Stimulated activated CD4-positive, alpha-beta T cell treated with anti-CD3 and anti-CD28 coated beads, Interleukin-1b, Interleukin-23, amount 100 ng/mL, for 24 hours (primary cell): Measurements from ENCODE around the gene PFN4.
A peak's percentile ranks its signal among the peaks of the same experiment; 100 is the strongest.
"Not testable (repeated sequence)": the region's sequence is repeated elsewhere in the genome, so short reads cannot be mapped to it uniquely, and the experiment has no call there.

Experiments used
- DNase-seq, 4 experiments: peaks; one replicate each; pipeline ENCODE4 v3.0.0-alpha.2; 2020; ENCODE audit warnings: low read depth in 4 of 4, low spot score in 1 of 4

PFN4 gene

GRCh38 chr2:24111407-24111901 is 11.7 kb downstream of the PFN4 start:
- DNase-seq, result no peak

DNA sequence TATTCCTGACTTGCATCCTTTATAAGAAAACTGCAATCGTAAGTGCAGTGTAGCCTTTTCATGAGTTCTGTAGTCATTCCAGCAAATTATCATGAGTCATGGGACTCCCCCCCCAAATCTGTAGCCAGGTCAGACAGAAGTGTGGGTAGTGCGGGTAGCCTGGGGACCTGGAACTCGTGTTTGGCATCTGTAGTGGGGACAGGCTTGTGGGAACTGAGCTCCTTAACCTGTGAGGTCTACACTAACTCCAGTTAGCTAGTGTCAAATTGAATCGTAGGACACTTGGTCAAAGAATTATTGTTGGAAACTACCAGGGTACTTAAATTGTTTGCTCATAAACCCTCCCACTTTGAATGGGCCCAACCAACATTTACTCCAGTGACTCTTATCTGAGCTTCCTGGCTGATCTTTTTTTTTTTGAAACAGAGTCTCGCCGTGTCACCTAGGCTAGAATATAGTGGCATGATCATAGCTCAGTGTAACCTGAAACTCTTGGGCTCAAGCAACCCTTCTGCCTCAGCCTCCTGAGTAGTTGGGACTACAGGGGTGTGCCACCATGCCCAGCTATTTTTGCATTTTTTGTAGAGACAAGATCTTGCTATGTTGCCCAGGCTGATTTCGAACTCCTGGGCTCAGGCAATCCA is 12.4 kb downstream of the PFN4 start:
- DNase-seq, result no peak

GRCh38 chr2:24109431-24109830 is 13.7 kb downstream of the PFN4 start:
- DNase-seq, result not testable (repeated sequence)

- no peak for DNase-seq
Observed at GRCh38 chr2:24107336-24107735, 15.8 kb downstream of the PFN4 start.

GRCh38 chr2:24106786-24107185 is 16.3 kb downstream of the PFN4 start:
- DNase-seq, result no peak

DNA sequence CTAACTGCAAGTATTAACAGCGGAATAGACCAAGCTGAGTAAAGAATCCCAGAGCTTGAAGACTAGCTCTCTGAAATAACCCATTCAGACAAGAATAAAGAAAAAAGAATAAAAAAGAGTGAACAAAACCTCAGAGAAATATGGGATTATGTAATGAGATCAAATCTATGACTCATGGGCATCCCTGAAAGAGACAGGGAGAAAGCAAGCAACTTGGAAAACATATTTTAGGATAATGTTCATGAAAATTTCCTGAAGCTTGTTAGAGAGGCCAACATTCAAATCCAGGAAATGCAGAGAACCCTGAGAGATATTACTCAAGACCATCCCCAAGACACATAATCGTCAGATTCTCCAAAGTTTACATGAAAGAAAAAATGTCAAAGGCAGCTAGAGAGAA is 17.3 kb downstream of the PFN4 start:
- DNase-seq, result no peak

DNA sequence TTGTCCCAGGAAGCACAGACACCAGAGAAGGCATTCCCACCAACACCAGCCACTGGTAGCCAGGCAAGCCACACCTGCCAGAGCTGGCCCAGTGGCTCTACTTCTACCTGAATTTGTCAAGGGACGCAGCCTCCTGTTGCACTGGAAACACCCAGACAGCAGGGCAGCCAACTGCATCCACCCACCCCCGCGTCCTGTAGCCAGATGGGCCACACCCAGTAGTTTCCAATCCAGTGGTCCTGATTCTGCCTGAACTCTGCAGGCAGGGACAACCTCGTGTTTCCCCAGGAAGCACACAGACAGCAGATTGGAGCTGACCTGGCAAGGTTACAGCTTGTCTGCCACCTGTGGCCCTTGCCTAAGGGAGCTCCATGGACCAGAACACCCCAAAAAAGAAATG is 18.2 kb downstream of the PFN4 start:
- no peak for DNase-seq

- no peak for DNase-seq
Observed at GRCh38 chr2:24104110-24104650, 19.0 kb downstream of the PFN4 start.

DNA sequence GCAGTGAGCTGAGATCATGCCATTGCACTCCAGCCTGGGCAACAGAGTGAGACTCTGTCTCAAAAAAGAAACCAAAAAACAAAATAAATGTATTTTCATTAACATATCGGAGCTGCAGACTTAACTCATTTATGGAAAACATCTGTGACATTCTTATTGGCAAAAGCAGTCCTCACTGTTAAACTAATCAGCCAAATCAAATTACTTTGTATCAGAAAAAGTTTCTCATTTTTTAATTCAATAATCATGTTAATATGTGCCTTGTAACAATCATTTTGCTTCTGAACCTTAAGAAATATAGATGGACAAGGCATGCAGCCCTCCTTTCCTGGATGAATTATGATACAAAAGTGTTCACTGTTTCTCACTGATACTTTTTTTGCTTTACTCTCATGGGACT is 20.5 kb downstream of the PFN4 start:
- no peak for DNase-seq

GRCh38 chr2:24101992-24102391 is 21.1 kb downstream of the PFN4 start:
- no peak for DNase-seq

- DNase-seq, result not testable (repeated sequence)
Observed at GRCh38 chr2:24100732-24101131, 22.4 kb downstream of the PFN4 start.

DNA sequence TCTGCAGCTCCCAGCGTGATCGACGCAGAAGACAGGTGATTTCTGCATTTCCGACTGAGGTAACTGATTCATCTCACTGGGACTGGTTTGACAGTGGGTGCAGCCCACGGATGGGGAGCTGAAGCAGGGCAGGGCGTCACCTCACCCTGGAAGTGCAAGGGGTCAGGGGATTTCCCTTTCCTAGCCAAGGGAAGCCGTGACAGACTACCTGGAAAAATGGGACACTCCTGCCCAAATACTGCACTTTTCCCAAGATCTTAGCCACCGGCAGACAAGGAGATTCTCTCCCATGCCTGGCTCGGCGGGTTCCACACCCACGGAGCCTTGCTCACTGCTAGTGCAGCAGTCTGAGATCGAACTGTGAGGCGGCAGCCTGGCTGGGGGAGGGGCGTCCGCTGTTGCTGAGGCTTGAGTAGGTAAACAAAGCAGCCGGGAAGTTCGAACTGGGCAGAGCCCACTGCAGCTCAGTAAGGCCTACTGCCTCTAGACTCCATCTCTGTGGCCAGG is 27.9 kb downstream of the PFN4 start:
- DNase-seq, result not testable (repeated sequence)

DNA sequence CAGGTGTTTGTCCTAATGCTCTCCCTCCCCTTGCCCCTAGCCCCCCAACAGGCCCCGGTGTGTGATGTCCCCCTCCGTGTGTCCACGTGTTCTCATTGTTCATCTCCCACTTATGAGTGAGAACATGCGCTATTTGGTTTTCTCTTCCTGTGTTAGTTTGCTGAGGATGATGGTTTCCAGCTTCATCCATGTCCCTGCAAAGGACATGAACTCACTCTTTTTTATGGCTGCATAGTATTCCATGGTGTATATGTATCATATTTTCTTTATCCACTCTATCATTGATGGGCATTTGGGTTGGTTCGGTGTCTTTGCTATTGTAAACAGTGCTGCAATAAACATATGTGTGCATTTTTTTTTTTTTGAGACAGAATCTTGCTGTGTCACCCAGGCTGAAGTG is 29.9 kb downstream of the PFN4 start:
- not testable (repeated sequence) for DNase-seq

- DNase-seq, result no peak
Observed at GRCh38 chr2:24088821-24089359, 34.2 kb downstream of the PFN4 start.

GRCh38 chr2:24087032-24087431 is 36.1 kb downstream of the PFN4 start:
- no peak for DNase-seq

DNA sequence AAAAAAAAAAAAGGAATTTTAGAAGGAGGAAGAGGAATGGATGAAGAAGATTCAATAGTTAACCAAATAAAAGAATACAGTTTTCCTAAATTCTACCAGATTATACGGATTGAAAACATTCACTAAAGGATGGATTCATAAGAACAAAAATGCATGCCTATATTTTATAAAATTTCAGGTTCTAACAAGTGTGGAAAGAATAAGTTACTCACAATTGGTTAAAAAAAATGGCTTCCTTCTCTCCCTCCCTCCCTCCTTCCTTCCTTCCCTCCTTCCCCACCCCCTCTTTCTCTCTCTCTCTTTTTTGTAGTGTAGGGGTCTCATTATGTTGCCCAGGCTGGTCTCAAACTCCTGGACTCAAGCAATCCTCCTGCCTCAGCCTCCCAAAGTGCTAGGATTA is 36.9 kb downstream of the PFN4 start:
- DNase-seq, result no peak

GRCh38 chr2:24085200-24085489 is 38.0 kb downstream of the PFN4 start:
- no peak for DNase-seq

DNA sequence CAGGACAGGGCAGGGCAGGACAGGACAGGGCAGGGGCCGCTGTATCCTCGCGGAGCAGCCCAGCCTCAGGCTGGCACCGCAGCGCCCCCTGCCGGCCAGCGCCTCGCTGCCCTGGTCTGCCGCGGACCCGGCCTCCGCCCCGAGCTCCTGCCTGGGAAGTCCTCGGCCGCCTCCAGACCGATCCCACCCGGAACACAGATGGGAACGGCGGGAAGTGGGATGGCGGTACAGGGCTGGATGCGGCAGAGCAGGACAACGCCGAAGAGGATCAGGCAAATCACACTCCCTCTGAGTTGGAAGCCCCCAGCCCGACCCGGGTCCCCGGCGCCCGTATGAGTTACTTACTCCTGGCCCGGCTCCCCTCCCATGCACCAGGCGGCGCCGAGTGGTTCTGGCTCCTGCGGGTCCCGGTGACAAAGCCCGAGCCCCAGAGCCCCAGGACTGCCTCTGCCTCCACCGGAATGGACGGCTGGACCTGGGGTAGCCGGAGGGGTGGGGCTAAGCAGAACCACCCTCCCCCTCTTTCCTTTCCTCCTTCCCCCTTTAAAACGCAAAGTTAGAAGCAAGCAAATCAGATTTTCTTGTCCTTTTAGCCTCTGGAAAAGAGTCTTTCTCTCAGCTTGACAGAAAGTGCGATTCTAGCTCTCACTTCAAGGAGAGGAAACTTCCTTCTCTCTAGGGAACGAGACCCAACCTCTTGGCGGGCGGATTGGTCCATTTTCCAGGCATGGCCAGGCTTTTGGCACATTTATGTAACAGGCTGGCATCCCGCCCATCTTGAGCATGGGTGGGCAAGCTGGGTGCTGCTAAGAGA is 38.5 kb downstream of the PFN4 start, which contains the start of gene TP53I3:
TP53I3 (minus strand) TSS at position 449 of the 814 bp plus-strand sequence. CDS start 508 bp downstream, outside the sequence.
- DNase-seq, result peak; percentile 71 to 78 (median 75)

DNA sequence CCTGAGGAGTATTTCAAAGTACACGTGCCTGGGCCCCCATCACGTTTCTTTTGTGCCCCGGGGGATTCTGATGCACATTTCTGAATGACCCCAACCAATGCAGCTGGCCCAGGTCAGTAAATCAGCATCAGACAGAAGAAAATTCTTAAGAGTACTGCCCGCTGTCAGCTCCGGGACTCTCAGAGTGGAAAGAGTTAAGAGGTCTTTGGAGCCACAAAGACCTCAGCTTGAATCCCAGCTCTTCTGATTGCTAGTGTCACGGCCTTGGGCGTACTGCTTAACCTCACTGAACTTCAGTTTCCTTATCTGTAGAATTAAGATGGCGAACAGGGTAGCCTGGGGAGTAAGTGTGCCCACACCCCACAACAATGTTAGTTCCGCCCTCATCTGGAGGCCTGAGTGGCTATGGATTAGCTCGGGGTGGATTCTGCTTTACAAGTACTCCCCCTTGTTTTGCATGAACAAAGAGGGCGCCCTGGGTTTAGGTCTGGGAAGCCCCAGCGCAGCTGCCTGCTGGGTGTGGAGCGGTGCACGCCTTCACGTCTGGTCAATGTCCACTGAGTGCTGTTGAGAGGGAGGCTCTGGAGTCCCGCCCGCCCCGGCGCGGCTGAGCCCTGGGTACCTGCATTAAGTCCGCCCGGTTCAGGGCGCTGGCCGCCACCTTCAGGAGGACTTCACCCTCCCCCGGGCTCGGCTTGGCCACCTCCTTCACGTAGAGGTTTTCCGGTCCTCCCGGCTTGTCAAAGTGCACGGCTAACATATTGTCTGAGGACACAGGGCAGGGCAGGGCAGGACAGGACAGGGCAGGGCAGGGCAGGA is 39.4 kb downstream of the PFN4 start:
- no peak for DNase-seq

GRCh38 chr2:24082787-24083566 is 40.2 kb downstream of the PFN4 start:
- DNase-seq, result no peak
